ES-I3 (cell line): Measurements from ENCODE around the gene LRRC55.

Experiments used
- H3K36me3 ChIP-seq: 2 replicates; pipeline ENCODE4 v1.6.1; 2013; ENCODE audit warnings: mild to moderate bottlenecking, low read length, control low read depth, moderate library complexity; ENCODE audit not compliant: insufficient read depth
- H3K4me1 ChIP-seq: 2 replicates; pipeline ENCODE4 v1.6.1; 2013; ENCODE audit warnings: mild to moderate bottlenecking, control low read depth, low read length; ENCODE audit not compliant: insufficient read depth
- H3K9ac ChIP-seq: 2 replicates; pipeline ENCODE4 v1.6.1; 2013; ENCODE audit warnings: low read depth, mild to moderate bottlenecking, low read length, moderate library complexity
- H3K9me3 ChIP-seq: 2 replicates; pipeline ENCODE4 v1.6.1; 2013; ENCODE audit warnings: mild to moderate bottlenecking, low read length, moderate library complexity; ENCODE audit not compliant: control insufficient read depth, insufficient read depth

Gene LRRC55

DNA sequence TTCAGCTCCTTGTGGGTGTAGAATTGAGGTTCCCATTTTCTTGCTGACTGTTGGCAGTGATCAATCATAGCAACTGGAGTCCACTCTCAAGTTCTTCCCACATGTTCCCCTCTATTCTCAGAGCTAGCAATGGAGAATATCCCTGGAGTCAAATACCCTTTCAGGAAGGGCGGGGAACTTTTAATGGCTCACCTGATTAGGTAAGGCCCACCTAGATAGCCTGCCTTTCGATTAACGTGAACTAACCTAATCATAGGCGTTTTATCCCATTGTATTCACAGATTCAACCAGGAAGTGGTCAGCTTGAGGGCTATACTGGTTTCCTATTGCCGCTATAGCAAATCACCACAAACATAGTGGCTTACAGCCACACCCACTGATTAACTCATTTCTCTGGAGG, 7.1 kb upstream of the LRRC55 start:
- H3K9me3 ChIP-seq, result no peaks in the 10 kb centered on the region; the same call in 1 of the 2 replicates
- H3K9ac ChIP-seq, result no peak overlapping the region
- no peaks in the 10 kb centered on the region for H3K36me3 ChIP-seq
- H3K4me1 ChIP-seq, result peaks cover 3% of the 10 kb centered on the region; the same call in 1 of the 2 replicates

DNA sequence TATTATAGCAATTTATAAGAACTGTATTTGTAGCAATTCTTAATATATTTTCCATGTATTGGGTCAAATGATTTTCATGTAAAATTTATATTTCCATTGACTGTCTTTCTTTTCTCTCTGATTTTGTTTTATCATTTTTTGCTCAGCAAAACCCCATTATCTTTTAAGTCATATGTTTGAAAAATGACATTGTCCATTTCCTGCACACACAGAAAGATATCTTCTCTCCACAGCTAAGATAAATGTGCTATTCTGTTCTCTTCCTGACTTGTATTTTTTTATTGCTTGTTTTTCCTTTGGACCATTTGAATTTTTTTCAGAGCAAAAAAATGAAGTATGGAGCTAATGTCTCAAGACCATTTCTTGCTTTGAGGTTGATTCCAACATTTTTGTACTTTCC, 6.3 kb upstream of the LRRC55 start:
- H3K9me3 ChIP-seq, result no peaks in the 10 kb centered on the region; the same call in 1 of the 2 replicates
- H3K4me1 ChIP-seq, result peaks cover 3% of the 10 kb centered on the region; the same call in 1 of the 2 replicates
- H3K9ac ChIP-seq, result no peak overlapping the region
- H3K36me3 ChIP-seq, result no peaks in the 10 kb centered on the region

DNA sequence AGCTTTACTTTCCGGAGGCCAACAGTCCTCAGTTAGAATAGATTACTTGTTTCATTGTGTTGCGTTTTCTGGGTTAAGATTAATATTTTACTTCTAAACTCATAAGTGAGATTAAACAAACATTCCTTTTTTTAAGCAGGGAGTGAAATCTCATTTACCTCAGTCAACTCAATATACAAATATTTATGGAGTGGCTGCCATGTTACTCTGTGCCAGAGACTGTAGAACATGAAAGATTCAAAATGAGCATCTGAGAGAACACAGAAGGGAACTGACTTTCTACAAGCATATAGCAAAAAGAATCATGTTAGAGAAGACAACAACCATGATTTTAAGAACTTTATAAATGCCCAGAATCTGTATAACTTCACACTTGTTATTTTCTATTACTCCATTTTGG, 3.4 kb upstream of the LRRC55 start:
- Histone ChIP-seq H3K4me1 (peaks cover 3% of the 10 kb centered on the region; the same call in 1 of the 2 replicates), H3K36me3 (no peaks in the 10 kb centered on the region), H3K9ac (no peak overlapping the region), H3K9me3 (no peaks in the 10 kb centered on the region)

DNA sequence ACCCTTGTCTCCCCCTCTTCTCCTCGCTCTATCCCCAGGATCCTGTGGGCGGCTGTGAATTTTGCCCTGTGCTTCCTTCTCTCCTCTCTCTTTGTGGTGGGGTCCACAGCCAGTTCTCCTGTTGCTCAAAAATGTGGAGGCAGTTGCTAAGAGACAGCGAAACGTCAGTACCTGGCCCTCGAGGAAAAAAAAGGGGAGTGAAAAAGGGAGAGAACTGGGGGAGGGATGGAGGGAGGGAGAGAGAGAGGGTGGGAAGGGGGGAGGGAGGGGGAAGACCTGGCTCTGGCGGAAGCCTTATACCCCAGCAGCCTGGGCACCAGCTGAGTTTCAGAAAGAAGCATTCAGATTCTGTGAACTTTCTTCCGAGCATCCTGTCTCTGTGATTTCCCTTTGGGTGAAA, 2.1 kb upstream of the LRRC55 start:
- Histone ChIP-seq H3K36me3 (no peaks in the 10 kb centered on the region), H3K9me3 (no peaks in the 10 kb centered on the region), H3K9ac (peak overlapping the region; percentile 67; the same call in 1 of the 2 replicates), H3K4me1 (peaks cover 3% of the 10 kb centered on the region; the same call in 1 of the 2 replicates)

DNA sequence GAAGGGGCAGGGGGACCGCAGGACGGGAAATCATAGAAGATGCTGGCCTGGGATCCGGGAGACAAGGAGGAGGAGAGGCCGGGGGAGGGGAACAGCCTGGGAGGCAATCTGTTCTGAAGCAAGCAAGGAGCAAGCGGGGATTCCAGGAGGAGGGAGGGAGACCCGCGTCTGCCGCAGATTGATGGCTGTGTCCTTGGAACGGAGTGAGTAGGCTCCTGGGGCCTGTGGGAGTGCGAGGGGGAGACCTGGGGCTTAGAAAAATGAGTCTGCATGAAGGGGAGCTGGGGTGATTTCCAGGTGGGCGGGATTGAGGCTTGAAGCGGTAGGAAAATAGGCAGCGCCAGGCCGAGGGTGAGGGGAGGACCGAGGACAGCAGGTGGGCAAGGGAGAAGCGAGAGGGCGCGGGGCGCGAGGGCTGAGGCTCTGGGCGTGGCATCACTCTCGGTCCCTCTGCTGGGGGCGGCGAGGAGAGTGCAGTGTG, 1.6 kb upstream of the LRRC55 start:
- H3K36me3 ChIP-seq, result no peaks in the 10 kb centered on the region
- peak overlapping the region; percentile 67 for H3K9ac ChIP-seq
- peaks cover 3% of the 10 kb centered on the region; the same call in 1 of the 2 replicates for H3K4me1 ChIP-seq
- no peaks in the 10 kb centered on the region for H3K9me3 ChIP-seq

DNA sequence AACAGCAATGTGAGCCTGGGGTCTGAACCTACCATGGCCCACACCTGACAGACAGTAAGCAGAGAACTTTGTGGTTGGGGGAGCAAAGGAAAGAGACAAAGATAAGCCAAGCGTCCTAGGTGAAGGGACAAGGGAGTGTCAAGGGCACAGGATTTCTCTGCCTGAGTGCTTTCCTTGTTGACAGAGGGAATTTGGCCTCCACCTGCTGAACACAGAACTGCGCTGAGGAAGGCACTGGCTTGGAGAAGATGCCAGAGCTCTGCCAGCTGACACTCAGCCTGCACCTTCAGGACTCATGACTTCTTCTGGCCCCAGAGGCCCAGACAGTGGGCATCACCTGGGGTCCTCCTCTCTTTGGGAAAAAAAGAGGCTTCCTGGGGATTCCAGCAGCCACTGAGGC, 789 bp upstream of the LRRC55 start:
- Histone ChIP-seq H3K4me1 (peaks cover 3% of the 10 kb centered on the region; the same call in 1 of the 2 replicates), H3K9me3 (no peaks in the 10 kb centered on the region), H3K36me3 (no peaks in the 10 kb centered on the region), H3K9ac (no peak overlapping the region)

DNA sequence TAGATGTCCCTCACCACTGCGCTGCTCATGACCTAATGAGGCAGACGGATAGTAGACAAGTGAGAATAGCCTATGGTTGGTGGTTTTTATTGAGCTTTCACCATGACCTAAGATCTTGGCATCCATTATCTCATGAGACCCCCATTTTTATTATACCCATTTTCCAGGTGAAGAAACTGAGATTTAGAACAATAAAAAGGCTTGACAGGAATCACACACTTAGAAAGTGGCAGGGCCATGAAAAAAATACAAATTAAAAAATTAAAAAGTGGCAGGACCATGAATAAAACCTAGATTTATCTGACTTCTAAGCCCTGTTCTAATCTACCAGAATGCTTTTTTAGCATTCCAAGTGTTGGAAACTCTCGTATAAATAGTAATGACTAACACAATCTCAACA, 1.1 kb downstream of the LRRC55 start:
- Histone ChIP-seq H3K36me3 (no peaks in the 10 kb centered on the region), H3K9ac (no peak overlapping the region), H3K4me1 (peaks cover 3% of the 10 kb centered on the region; the same call in 1 of the 2 replicates), H3K9me3 (no peaks in the 10 kb centered on the region)

DNA sequence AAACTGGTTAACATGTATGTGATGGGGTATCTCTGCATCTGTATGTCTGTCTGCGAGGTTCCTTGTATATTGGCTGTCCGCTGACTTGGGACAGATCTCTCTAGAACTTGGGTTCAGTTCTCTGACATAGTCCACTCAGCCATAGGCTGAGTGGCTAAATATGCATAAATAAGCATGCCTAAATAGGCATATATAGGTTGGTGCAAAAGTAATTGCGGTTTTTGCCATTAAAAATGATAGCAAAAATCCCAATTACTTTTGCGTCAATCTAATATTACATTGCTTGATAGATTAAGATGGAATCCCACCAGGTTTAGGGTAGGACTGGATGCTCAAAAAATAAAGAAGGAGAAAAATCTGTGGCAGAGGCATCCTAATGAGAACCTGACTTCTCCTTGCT, 8.8 kb downstream of the LRRC55 start:
- peaks cover 7% of the 10 kb centered on the region for H3K4me1 ChIP-seq
- H3K9me3 ChIP-seq, result no peaks in the 10 kb centered on the region
- no peaks in the 10 kb centered on the region for H3K36me3 ChIP-seq
- no peak overlapping the region for H3K9ac ChIP-seq

DNA sequence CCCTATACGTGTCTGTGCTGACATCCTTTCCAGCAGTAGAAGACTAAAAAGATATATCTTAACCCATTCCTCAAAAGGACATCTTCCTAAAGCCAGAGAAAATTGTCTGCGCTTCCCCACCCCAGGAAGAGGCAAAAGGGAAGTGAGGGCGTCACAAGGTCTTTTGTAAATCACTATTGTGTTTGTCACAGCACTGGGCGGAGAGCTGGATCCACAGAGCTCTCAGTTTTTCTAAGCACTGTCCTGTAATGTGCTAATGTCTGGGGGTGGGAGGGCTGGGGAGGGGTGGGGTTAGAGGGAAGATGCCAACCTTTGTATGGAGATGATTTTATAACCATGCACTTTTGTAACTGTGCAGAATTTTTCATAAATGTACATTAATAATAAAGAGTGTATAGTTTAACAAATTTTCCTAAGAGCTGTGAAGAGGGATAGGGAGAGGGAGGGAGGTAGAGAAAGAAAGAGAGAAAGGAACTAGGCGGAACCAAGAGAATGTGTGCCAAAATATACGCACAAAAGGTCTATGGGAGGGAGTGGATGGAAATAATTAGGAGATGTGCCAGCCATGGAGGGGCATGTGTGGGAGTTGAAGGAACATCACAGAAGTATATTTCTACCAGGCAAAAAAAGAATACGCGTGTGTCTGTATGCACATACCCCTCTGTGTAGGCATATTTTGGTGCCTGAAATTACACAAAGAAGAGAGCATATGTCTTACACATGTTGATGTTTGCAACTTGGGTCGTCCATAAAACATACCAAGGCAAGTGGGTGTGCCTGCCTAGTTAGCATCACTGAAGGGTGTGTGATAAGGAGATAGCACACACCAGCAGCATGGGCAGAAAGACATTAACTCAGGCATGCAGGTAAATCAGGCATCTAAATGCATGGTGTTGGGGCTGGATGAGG, 9.8 kb downstream of the LRRC55 start:
- H3K9me3 ChIP-seq, result no peaks in the 10 kb centered on the region
- H3K9ac ChIP-seq, result no peak overlapping the region
- no peaks in the 10 kb centered on the region for H3K36me3 ChIP-seq
- peaks cover 7% of the 10 kb centered on the region for H3K4me1 ChIP-seq

DNA sequence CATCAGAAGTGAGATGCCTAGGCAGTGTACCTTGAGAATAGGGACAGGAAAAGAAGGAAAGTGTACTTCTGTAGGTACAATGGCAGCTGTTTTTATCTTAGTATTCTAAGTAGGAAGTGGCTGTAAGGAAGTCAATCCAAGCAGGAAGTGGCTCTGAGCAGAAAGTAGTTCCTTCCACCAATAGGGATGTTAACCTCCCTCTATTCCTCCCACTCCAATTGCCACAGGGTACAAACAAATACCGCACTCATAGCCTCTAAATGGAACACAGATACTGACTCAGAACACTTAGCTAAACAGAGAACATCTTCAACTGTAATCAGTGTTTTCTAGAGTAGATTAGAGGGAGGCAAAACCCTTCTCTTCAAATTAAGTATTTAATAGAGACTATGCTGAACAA, 10.6 kb downstream of the LRRC55 start:
- Histone ChIP-seq H3K36me3 (no peaks in the 10 kb centered on the region), H3K9ac (no peak overlapping the region), H3K9me3 (no peaks in the 10 kb centered on the region), H3K4me1 (peaks cover 7% of the 10 kb centered on the region)

DNA sequence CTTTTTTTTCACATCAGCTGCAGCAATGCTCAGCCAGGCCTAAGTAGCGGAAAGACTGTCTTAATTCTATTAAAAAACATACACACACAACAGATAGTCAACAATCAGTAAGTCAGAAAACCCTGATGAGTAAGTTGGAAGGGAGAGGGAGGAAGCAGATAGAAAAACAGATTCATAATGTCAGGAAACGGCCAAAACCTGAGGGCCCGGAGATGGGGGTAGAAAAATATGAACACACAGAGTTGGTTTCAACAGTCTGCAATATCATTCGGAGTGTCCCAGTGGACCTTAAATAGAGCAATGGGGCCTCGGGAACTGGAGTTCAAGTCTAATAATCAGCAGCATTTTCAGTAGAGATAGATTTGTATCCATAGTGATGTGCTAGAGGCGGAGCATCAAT, 14.8 kb downstream of the LRRC55 start:
- Histone ChIP-seq H3K9ac (no peak overlapping the region), H3K4me1 (peaks cover 7% of the 10 kb centered on the region), H3K36me3 (no peaks in the 10 kb centered on the region), H3K9me3 (no peaks in the 10 kb centered on the region)

DNA sequence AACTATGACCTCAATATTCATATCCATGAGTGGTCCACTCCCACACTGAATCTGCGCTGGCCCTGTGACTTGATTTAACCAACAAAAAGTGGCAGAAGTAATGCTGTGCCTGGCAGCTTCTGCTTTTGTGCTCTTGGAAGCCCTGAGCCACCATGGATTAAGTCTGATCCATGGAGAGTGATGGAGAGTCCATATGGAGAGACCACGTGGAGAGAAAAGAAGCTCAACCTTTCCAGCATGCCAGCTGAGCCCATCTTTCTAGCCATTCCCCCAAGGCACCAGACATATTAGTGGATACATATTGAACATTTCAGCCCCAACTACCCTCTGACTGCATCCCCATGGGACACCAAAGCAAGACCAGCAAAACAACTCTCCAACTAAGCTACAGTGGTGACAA, 16.0 kb downstream of the LRRC55 start:
- no peak overlapping the region for H3K9ac ChIP-seq
- H3K9me3 ChIP-seq, result no peaks in the 10 kb centered on the region
- H3K4me1 ChIP-seq, result no peaks in the 10 kb centered on the region; the same call in 1 of the 2 replicates
- no peaks in the 10 kb centered on the region for H3K36me3 ChIP-seq

DNA sequence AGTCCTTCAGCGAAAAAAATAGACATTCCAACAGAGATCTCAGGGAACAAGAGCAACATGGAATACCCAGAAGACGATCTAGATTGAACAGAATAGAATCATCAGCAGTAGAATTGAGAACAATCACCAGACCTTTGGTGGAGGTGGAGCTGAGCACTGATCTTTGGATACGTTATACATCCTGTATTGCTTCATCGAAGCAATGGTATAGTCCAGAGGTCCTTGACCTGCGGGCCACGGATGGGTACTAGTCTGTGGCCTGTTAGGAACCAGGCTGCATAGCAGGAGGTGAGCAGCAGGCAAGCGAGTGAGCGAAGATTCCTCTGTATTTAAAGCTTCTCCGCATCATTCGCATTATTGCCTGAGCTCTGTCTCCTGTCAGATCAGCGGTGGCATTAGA, 17.6 kb downstream of the LRRC55 start:
- no peaks in the 10 kb centered on the region; the same call in 1 of the 2 replicates for H3K4me1 ChIP-seq
- no peak overlapping the region for H3K9ac ChIP-seq
- H3K36me3 ChIP-seq, result no peaks in the 10 kb centered on the region
- H3K9me3 ChIP-seq, result no peaks in the 10 kb centered on the region

DNA sequence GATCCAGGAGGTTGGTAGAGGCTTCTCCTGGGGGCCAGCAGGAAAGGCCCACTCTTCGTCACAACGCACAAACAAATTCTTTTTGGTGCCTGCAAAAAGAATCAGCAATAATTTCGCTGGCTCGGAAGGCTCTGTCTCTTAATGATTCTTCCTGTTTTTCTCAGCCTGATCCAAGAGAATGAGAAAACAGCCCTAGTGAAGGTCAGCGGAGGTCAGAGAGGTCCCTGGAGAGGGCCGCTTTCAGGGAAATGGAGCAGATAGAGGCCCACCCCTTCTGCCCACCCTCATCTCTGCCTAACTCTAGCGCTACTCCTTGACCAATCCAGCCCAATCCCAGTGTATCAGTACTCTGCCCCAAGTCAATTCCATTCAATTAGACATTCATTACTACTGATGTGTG, 19.2 kb downstream of the LRRC55 start:
- Histone ChIP-seq H3K9me3 (no peaks in the 10 kb centered on the region), H3K4me1 (peaks cover 5% of the 10 kb centered on the region), H3K9ac (no peak overlapping the region)

DNA sequence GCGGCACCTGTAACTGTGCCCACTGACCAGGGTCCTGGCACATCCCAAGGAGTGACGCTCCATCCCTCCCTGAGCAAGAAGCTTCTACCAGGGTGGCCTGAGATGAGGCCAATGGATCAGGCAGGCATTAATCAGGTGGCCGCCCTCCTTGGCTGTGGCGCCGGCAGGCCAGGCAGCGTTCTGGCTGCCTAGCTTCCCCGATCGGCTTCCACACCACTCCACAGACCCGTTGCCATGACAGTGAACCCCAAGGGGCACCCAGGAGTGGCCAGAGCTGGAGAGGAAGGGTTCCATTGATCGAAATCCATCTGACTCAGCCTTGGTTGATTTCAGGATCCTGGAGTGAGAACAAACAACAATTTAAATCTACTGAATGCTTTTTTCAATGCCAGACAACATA, 20.5 kb downstream of the LRRC55 start:
- H3K9ac ChIP-seq, result no peak overlapping the region
- H3K36me3 ChIP-seq, result no peaks in the 10 kb centered on the region
- H3K4me1 ChIP-seq, result peaks cover 5% of the 10 kb centered on the region
- H3K9me3 ChIP-seq, result no peaks in the 10 kb centered on the region

More for the DNA sequence above, 19.2 kb downstream of the LRRC55 start:
- H3K36me3 ChIP-seq, result no peaks in the 10 kb centered on the region
